HG02571 (cell line): ENCODE data around the gene NRXN3.
"Not testable (repeated sequence)": the region's sequence is repeated elsewhere in the genome, so short reads cannot be mapped to it uniquely, and the experiment has no call there.

ENCODE experiments used
- ATAC-seq: cut with Tn5 transposase; IDR thresholded peaks from one replicate; pipeline ENCODE4 v1.9.1; 2021; ENCODE audit warnings: mild to moderate bottlenecking, moderate library complexity; ENCODE audit not compliant: unreplicated experiment

The NRXN3 gene

DNA sequence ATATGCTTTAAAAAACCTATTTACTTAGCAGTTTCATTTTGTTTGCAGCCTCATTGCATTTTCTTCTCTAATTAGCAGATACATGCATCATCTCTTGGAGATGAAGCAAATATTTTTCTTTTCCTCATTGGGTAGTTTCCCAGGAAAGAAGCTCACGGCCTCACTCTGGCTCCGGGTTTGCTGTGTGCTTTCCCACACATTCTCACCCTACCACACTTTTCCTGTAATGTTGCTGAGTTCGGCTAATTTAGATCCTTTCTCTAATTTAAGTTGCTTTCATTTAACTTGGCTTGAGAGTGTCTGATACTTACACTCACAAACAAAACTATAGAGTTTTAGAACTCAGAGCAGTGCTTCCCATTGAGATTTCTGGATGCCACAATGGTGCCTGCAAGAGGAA, 928.2 kb downstream of the NRXN3 start:
- ATAC-seq: no peak

DNA sequence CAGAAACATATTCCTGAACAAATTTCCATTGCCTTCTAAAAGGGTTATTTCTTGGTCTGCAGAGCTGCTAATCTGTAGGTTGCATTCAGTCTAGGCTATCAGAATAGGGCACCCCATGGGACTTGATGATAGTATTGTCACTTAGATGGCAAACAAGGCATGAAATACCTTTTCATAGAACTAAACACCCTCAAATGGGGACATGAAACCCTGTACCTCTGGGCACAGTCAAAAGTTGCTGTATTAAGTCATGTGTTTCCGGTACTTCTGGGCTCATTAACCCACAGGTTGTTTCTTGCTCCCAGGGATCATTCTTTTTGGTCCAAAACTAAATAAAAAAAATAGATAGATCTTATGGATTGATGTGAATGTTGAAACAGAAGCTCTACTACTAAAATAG, 930.4 kb downstream of the NRXN3 start:
- ATAC-seq: no peak

DNA sequence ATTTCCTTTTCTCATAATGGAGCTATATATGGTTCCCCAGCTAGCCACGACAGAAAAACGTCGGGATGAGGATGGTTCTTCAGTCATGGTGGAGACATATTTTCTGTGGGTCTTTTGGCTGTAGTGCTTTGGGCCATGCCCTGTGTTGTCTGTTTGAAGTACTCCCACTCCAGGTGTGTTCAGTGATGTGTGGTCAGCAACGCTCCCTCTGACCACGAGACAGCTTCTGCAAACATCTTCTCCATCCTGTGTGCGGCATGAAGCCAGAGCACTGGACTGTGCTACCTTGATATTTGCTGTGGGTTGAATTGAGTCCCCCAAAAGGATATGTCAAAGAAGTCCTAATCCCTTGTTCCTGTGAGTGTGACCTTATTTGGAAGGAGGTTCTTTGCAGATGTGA, 931.2 kb downstream of the NRXN3 start:
- ATAC-seq: no peak

DNA sequence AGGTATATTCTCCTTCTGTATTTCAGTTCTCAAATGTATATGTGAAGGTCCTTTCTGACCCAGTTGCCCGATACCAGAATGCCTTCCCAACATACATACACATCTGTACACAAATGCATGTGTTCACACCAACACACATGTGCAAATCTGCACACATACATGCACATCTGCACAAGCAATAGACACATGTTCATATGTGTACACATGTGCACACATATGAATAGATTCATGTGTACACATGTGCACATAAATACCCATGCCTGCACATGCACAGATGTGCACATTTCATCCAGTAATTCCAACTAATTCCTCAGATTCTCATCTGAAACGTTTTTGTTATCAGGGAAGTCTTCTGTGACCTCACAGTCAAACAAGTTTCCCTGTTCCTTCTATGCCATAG, 933.6 kb downstream of the NRXN3 start:
- no peak for ATAC-seq

DNA sequence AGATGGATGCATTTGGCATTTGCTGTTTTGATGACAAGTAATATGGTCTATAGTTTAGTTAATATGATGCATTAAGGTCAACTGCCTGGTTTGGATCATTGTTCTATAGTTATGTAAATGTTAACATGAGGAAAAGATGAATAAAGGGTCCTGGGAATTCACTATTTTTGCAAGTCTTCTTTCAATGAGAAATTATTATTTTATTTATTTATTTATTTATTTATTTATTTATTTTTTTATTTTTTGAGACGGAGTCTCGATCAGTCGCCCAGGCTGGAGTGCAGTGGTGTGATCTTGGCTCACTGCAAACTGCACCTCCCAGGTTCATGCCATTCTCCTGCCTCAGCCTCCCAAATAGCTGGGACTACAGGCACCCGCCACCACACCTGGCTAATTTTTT, 940.4 kb downstream of the NRXN3 start:
- ATAC-seq: not testable (repeated sequence)

DNA sequence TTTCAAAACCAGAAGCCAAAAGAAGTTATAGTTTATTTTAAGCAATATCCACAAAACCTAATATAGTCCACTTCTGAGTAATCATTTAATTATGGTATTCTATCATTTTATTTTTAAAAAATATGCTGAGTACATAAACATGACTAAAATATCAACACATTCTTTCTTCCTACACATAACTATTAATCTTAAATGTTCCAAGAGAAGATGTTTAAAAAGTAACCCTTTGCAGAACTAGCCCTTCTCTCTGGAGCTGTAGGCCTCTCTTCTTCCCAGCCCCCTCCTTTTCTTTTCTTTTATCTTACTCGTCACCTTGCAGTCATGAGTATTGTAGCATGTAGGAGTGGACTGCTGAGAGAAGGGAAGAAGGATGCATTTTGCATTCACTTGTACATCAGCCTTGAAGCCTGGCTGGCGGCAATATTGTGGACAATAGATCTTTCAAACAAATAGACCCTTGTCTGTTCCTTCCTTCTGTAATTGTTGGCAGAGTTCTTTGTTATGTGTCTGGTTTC, 941.9 kb downstream of the NRXN3 start:
- ATAC-seq: no peak

DNA sequence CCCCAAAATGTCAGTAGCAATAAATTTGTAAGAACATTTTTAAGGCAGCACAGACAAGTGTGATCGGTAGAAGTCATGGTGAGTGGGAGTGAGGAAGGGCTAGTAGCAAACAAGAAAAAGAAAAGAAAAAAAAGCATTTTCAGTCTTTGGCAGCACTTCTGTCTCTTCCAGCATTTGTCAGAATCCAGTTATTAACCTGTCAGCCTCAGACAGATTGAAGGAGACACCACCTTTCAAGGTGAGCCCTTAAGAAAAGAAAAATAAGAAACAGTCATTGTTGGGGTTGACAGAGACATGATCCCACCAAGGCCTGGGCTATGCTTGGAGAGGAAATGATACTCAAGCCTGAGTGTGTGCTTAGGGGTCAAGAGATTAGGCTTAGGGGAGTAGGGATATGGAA, 947.4 kb downstream of the NRXN3 start:
- no peak for ATAC-seq

DNA sequence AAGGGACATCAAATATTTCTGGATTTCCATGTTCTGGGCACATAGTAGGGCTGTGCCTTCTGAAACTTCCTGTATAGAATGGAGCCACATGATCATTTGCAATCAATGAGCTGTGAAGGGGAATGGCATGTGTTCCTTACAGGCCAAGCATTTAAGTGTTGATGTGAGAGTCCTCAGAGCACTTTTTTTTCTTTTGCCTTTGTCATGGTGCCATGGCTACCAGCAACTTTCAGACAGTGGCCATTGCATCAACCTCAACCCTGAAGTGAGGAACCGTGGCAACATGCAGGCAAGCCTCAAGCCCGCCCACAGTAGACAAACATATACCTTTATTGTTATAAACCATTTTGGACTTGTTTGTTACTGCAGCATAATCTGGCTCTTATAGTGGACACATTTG, 948.1 kb downstream of the NRXN3 start:
- no peak for ATAC-seq

DNA sequence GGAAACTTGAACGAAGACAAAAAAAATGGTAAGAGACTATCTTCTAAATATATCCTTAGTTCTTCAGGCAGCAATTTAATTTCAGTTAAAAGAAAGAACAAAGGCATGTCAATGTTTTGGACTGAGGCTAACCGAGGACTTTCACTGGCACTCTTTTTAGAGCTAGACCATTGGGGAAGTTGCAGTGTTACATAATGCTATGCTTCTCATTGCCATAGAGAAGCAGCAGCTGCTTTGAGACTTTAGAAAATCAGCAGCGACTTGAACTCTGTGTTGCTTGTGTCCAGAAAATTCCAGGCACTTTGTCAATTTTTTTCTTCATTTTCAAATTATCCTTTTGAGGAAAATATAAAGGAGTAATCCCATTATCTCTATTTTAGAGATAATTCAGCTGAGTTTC, 964.2 kb downstream of the NRXN3 start:
- ATAC-seq: no peak

DNA sequence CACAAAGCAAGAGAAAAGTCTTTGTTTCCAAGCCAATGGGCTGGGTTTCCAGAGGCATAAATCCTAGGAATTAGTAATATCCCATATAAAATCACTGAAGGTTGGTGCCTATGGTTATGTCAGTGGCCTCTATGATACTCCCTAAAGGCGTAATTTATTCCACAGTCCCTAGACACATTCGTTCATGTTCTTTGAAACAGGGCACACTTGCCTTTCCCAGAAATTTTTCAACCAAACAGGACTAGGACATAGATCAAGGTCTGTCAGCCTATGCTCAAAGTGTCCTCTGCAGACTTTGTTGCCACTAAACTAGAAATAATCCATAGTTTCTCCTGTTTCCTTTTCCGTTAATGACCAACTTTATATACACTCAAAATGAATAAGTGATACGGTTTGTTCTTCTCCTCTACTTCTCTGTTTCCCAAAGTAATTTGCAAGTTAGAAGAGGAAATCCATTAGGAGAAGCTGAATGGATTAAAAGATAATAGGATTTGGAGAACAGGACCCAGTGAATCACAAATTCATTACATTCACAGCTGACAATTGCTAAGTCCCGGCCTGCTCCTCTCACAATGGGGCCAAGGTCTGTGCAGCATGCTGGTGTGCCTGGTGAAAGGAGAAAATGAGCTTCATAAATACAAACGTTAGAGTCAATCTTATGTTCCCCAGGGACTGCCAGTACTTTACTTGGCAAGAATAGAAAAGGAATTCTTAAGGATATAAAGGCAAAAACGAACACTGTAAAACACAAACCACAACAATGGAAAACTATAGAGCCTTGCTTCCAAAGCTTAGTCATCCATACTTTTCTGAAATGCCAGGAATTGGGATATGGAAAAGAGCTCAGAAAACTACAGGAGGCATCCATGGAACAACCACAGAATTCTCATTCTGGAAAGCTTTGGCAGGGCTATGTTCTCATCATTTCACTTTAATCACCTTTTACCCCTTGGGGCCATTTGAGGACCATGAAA, 966.2 kb downstream of the NRXN3 start:
- no peak for ATAC-seq

DNA sequence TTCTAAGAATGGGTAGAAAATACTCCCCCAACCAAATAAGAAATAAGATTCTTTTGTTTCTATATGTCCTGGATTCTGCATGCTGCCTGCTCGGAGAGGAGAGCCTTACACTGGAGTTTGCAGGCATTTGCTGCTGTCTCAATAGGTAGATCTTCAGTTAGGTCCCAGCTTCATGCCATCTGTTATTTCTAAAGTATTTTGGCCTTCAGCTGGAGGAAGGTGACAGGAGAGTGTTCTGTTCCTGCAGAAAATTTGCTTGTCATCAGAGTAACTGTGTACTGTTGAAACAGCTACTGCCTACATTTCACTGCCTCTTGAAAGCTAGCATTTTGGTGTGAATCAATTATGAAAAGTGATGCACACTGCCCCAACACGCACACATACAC, 966.9 kb downstream of the NRXN3 start:
- no peak for ATAC-seq

DNA sequence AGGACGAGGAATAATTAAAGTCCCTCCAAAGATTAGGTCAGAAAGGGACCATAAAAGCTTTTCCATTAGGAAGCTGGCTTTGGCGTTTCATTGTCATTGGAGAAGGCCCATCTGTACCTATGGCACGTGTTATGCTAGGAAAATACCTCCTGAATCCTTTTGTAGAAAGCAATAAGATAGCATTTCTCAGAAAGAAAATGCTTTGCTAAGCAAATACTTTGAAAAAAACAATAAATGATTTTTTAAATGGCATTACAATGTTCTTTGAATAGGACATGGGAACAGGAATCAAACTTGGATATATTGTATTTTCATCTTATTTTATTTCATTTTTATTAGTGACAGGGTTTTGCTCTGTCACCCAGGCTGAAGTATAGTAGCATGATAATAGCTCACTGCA, 967.7 kb downstream of the NRXN3 start:
- no peak for ATAC-seq

DNA sequence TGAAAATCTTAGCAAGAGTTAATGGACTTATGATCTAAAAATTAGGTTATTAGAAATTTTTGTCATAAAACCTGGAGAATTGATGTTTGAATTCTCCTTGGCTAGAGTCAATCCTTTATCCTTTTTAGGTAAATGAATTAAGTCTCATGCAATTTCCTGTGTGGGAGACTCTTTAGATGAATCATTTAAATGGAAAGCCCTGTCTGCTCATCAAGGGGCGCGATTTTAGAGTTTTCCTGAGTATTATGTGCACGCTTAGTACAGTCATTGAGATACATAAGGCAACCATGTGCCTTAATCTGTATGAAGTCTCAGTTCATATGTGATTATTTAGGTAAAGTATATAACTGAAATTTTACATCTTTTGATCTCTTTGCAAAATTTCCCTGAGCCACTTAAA, 974.7 kb downstream of the NRXN3 start:
- ATAC-seq: no peak

DNA sequence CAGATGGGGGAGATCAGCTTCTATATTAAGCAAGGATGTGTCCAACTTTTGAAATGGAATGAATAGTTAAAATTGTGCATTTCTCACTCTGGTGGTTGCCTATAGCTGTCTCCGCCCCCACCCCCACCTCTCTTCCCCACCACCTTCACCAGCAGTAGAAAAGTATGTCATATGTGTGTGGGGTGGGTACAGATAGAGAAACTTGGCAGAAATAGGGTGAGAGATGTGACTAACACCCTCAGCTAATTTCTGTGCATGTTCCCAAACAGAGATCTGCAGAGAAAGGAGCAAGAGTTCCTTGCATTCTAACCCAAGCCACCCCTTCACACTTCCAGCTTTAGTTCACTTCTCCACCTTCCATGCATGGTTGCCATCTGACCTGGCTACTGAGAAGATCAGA, 980.1 kb downstream of the NRXN3 start:
- ATAC-seq: no peak

DNA sequence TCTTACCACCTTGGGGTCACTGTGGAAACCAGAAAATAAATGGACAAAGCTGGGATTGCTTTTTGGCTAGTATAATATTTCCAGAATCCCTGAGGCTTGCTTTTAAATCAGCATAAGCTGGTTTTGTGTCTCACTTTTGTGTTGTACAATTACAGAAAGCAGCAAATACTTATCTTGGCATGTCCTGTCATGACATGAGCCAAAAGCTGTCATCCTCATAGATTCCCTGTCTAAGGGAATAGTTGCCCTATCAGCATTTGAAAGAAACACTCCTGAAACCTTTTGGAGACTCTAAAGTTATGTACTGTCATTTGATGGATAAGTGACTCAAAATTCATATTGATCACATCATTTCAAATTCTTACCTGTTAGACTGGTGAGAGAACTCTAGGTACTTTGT, 987.2 kb downstream of the NRXN3 start:
- no peak for ATAC-seq

DNA sequence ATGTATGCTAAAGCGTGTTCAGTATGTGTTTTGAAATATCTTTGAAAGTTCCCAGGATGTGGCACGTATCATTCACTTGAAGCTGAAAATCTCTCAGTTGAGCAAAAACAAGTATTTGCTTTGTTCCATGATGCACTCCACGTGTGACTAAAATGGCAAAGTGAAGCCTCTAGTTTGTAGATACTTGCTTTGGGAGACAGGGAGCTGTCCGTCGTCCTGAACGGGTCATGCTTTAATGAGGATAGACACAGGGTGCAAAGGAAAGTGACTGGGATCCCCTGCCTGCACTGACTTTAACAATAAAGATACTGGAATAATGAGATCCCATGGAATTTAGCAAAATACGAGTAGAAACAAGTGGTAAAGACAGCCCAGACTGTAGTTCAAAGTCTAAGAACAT, 991.4 kb downstream of the NRXN3 start:
- ATAC-seq: no peak

DNA sequence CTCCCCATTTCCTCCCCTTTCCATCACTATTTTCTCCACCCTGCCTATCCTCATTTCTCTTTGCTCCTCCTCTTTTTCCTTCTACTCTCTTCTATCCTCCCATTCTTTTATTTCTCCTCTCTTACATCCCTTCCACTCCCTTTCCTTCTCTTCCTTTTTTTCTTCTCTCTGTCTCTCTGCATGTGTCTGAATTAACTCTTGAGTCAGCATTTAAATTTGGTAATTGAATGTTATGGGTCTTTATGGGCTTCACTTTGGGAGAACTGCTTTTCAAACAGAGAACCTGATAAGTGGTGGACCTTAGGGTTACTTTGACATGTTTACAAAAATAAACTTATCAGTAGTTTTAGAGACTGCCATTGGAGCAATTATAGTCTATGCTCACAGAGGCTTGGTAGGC, 992.7 kb downstream of the NRXN3 start:
- ATAC-seq: no peak

DNA sequence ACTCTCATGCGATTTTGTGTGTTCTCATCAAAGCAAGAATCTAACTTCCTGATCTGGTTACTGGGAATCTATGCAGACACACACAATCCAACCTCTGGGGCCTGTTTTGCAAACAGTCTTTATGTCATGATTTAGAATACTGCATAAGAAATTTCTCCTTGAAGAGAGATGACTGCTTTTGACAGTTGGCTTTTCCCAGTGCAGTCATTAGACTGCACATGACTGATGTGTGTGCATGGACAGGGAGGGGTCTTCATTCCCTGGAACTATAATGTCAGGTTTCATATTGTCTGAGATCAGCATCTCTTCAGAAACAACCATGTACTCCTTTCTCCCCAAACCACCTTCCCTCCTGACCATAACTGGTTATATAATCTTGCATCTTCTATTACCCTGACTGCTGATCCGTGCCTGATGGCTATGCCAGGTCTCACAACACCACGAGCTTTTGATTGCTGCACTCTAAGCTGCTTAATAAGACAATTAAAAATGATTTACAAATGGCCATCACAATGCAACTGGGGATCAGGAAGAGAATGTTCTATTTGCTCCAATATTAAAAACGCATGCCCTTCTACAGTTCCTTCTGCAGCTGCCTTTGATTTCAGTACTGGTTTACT, 995.4 kb downstream of the NRXN3 start:
- ATAC-seq: no peak

DNA sequence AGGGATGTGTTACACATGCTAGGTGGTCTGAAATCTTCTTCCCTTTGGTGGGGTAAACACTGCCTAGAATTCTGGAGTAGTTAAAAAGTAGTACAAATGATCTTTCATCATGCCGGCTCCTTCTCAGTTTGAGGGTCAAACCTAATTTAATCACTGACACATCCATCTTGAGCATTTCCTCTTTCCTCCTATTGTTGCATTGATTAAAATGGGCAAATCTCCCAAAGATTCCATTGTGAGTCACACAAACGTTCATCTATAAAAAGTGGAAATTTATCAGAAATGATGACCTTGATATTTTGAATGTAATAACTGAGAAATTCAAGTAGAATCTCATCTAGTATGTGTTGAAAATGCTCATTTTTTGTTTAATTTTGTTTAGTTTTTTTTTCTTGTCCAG, 996.0 kb downstream of the NRXN3 start:
- no peak for ATAC-seq

DNA sequence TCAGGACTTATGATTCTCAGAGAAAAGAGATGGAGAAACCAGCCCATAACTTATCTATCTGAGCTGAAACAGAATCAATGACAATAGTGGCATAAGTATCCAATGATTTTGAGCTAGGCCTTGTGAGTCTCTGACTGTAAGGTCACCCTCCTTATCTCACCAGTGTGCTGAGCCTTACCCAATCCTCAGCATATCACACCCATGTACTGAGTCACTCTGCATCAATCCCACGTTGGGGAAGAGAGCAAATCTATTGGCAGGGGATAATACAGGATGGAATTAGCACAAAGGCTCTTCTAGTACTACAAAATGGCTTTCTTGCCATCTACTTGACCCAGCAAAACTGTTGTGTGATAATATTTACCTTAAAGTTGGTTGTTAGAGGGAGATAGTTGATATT, 997.8 kb downstream of the NRXN3 start:
- no peak for ATAC-seq

DNA sequence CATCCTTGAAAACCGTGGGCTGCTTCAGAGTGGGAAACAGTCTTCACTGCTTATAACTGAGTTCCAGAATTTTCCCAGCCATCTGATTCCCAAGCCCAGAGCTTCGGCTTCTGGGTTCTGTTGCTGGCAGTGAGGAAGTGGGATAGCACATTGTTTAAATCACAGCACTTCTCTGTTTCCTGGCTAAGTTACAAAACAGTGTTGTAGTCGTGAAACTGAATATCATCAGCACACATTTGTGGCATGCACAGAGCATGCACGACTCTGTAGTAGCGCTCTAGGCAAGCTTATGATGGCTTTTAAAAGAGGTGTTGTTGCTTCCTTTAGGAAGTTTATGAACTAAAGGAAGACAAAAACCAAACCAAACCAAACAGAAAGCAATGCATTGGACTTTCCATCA, 1005.5 kb downstream of the NRXN3 start:
- no peak for ATAC-seq

DNA sequence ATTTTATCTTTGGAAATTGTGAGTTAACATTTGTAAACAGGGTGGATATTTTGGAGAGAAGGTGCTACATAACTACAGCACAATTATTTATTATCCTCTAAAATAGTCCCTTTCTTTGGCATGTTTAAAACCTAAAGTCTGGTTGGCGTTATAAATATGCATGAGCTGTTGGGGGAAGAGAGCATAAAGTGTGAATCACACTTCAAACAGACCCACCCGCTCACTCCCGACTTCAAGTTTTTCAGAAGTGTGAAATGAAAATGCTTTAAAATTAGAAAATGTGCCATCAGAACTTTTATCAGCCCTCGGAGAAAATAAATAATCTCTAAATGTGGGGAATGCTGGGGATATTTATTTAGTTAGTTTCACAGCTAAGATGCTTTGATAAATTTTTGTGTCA, 1006.9 kb downstream of the NRXN3 start:
- no peak for ATAC-seq
